H9 (cell line): ENCODE results near the gene PHF24. TPM values are rescaled to one million over a fixed set of nuclear protein-coding genes. Genes with fewer than 3 reads are reported as not detected.

ENCODE experiments used
- DNase-seq: peaks from one replicate; pipeline ENCODE4 v3.0.0-alpha.2; 2017
- H2AFZ ChIP-seq: one replicate; pipeline ENCODE4 v1.6.1; 2013; ENCODE audit warnings: mild to moderate bottlenecking, low read length, control low read depth, moderate library complexity
- H2AK5ac ChIP-seq: 2 replicates; pipeline ENCODE4 v1.6.1; 2013; ENCODE audit warnings: low read length, control low read depth, mixed read lengths; ENCODE audit not compliant: insufficient read length
- H2BK120ac ChIP-seq: one replicate; pipeline ENCODE4 v1.6.1; 2013; ENCODE audit warnings: low read depth, mild to moderate bottlenecking, low read length, control low read depth, inconsistent platforms; ENCODE audit not compliant: poor library complexity, severe bottlenecking
- H2BK12ac ChIP-seq: 2 replicates; pipeline ENCODE4 v1.6.1; 2013; ENCODE audit warnings: low read length, control low read depth, mixed read lengths, low read depth; ENCODE audit not compliant: insufficient read length
- H2BK15ac ChIP-seq: 2 replicates; pipeline ENCODE4 v1.6.1; 2013; ENCODE audit warnings: low read depth, low read length, control low read depth
- H2BK20ac ChIP-seq: one replicate; pipeline ENCODE4 v1.6.1; 2013; ENCODE audit warnings: low read depth, mild to moderate bottlenecking, low read length, control low read depth, inconsistent platforms; ENCODE audit not compliant: poor library complexity, severe bottlenecking
- H2BK5ac ChIP-seq: 2 replicates; pipeline ENCODE4 v1.6.1; 2013; ENCODE audit warnings: low read length, control low read depth, mixed read lengths; ENCODE audit not compliant: insufficient read length
- H3K14ac ChIP-seq: 2 replicates; pipeline ENCODE4 v1.6.1; 2013; ENCODE audit warnings: low read length, control low read depth; ENCODE audit not compliant: insufficient read depth
- H3K18ac ChIP-seq: 2 replicates; pipeline ENCODE4 v1.6.1; 2013; ENCODE audit warnings: low read depth, mild to moderate bottlenecking, mixed read lengths, low read length, control low read depth; ENCODE audit not compliant: insufficient read length
- H3K23ac ChIP-seq: 2 replicates; pipeline ENCODE4 v1.6.1; 2013; ENCODE audit warnings: low read length, control low read depth, mixed read lengths, low read depth; ENCODE audit not compliant: insufficient read length
- H3K23me2 ChIP-seq: 2 replicates; pipeline ENCODE4 v1.6.1; 2013; ENCODE audit warnings: low read depth, mild to moderate bottlenecking, mixed read lengths, low read length, control low read depth; ENCODE audit not compliant: insufficient read length, poor library complexity, severe bottlenecking
- H3K27ac ChIP-seq: 2 replicates; pipeline ENCODE4 v1.5.1; 2013; ENCODE audit warnings: low read length, control low read depth, mixed read lengths, low read depth; ENCODE audit not compliant: insufficient read length
- H3K27me3 ChIP-seq: 2 replicates; pipeline ENCODE4 v1.6.1; 2013; ENCODE audit warnings: low read length, control low read depth, inconsistent platforms; ENCODE audit not compliant: insufficient read depth
- H3K4ac ChIP-seq: 2 replicates; pipeline ENCODE4 v1.6.1; 2013; ENCODE audit warnings: low read depth, mild to moderate bottlenecking, control low read depth, inconsistent platforms, low read length, moderate library complexity
- H3K4me1 ChIP-seq: 2 replicates; pipeline ENCODE4 v1.6.1; 2013; ENCODE audit warnings: low read length, control low read depth, inconsistent platforms; ENCODE audit not compliant: insufficient read depth
- H3K4me2 ChIP-seq: 2 replicates; pipeline ENCODE4 v1.6.1; 2013; ENCODE audit warnings: low read length, control low read depth, mixed read lengths; ENCODE audit not compliant: insufficient read length, insufficient read depth
- H3K56ac ChIP-seq: 2 replicates; pipeline ENCODE4 v1.6.1; 2013; ENCODE audit warnings: low read depth, mild to moderate bottlenecking, mixed read lengths, low read length, control low read depth; ENCODE audit not compliant: insufficient read length
- H3K79me1 ChIP-seq: 2 replicates; pipeline ENCODE4 v1.6.1; 2013; ENCODE audit warnings: low read depth, mild to moderate bottlenecking, moderate library complexity, low read length, control low read depth, inconsistent platforms; ENCODE audit not compliant: insufficient read depth, poor library complexity, severe bottlenecking
- H3K79me2 ChIP-seq: 2 replicates; pipeline ENCODE4 v1.6.1; 2013; ENCODE audit warnings: low read length, control low read depth, inconsistent platforms; ENCODE audit not compliant: insufficient read depth
- H3K9ac ChIP-seq: 2 replicates; pipeline ENCODE4 v1.6.1; 2013; ENCODE audit warnings: low read length, control low read depth, mixed read lengths; ENCODE audit not compliant: insufficient read length; ENCODE audit errors: extremely low read depth
- H3K9me3 ChIP-seq: one replicate; pipeline ENCODE4 v1.6.1; 2013; ENCODE audit warnings: low read depth, low read length, inconsistent platforms; ENCODE audit not compliant: control insufficient read depth
- H3T11ph ChIP-seq: one replicate; pipeline ENCODE4 v1.6.1; 2013; ENCODE audit warnings: mild to moderate bottlenecking, low read length, control low read depth, inconsistent platforms
- H4K20me1 ChIP-seq: one replicate; pipeline ENCODE4 v1.6.1; 2013; ENCODE audit not compliant: control insufficient read depth, insufficient read length, insufficient read depth
- H4K5ac ChIP-seq: 2 replicates; pipeline ENCODE4 v1.6.1; 2013; ENCODE audit warnings: low read depth, mild to moderate bottlenecking, mixed read lengths, low read length, control low read depth; ENCODE audit not compliant: insufficient read length
- H4K8ac ChIP-seq: replicated peaks from 2 replicates; pipeline ENCODE4 v1.6.1; 2013; ENCODE audit warnings: low read length, control low read depth, mixed read lengths, low read depth; ENCODE audit not compliant: insufficient read length
- H4K91ac ChIP-seq: 2 replicates; pipeline ENCODE4 v1.6.1; 2013; ENCODE audit warnings: low read depth, mild to moderate bottlenecking, moderate library complexity, mixed read lengths, low read length, control low read depth; ENCODE audit not compliant: insufficient read length
- H3K27ac Mint-ChIP-seq, 3 experiments: 2 replicates in 2 of 3; 3 replicates in 1 of 3; pipeline ENCODE4 v1.8.0; 2020 to 2021; ENCODE audit warnings: mixed read lengths in 3 of 3, mild to moderate bottlenecking in 1 of 3, moderate library complexity in 1 of 3
- H3K27me3 Mint-ChIP-seq: 2 replicates; pipeline ENCODE4 v1.8.0; 2021; ENCODE audit warnings: low read depth, mild to moderate bottlenecking, moderate library complexity, mixed read lengths
- H3K36me3 Mint-ChIP-seq, 3 experiments: 2 replicates in 2 of 3; 3 replicates in 1 of 3; pipeline ENCODE4 v1.8.0; 2020 to 2021; ENCODE audit warnings: low read depth in 3 of 3, mixed read lengths in 3 of 3; ENCODE audit not compliant: insufficient read depth in 1 of 3
- H3K4me1 Mint-ChIP-seq, 2 experiments: 2 replicates each; pipeline ENCODE4 v1.8.0; 2020; ENCODE audit warnings: mixed read lengths in 2 of 2
- H3K4me3 Mint-ChIP-seq, 2 experiments: 2 replicates in 1 of 2; 3 replicates in 1 of 2; pipeline ENCODE4 v1.8.0; 2020 to 2021; ENCODE audit warnings: mild to moderate bottlenecking in 2 of 2, mixed read lengths in 2 of 2, moderate library complexity in 1 of 2
- H3K9me3 Mint-ChIP-seq, 2 experiments: 2 replicates in 1 of 2; 3 replicates in 1 of 2; pipeline ENCODE4 v1.8.0; 2020; ENCODE audit warnings: mild to moderate bottlenecking in 2 of 2, mixed read lengths in 2 of 2, moderate library complexity in 1 of 2
- CTCF ChIP-seq: fragments of 200-600 bp; sonication (generic); conservative IDR thresholded peaks from 3 replicates; pipeline ENCODE4 v1.8.0; 2021; ENCODE audit warnings: antibody characterized with exemption, mild to moderate bottlenecking
- WGBS: extraction: QIAGEN DNeasy Blood & Tissue Kit; methylation state at CpG from one replicate; pipeline ENCODE4 v1.1.7; 2013; ENCODE audit warnings: missing lambda C conversion rate, low lambda C conversion rate, mixed read lengths; ENCODE audit not compliant: insufficient read length; ENCODE audit errors: extremely low coverage; 5-methylcytosine and 5-hydroxymethylcytosine counted together
- total RNA-seq: library from RNA; stranded (reverse); gene quantifications from 2 replicates; pipeline ENCODE4 v1.2.1, GENCODE V29; 2021

PHF24 gene
- total RNA-seq, 1 experiment from 2014 or later = 0.24 TPM

- H3K23me2 ChIP-seq = no peaks in the 10 kb centered on the region
- no peak overlapping the region for H3K4ac ChIP-seq
- no peak for DNase-seq
- no peak overlapping the region; a peak in 1 of 7 replicates for H3K27ac Mint-ChIP-seq
- H2BK20ac ChIP-seq = no peak overlapping the region
- no peaks in the 10 kb centered on the region for H3K9me3 Mint-ChIP-seq
- no peak overlapping the region for H2BK5ac ChIP-seq
- no peak overlapping the region for H3K27ac ChIP-seq
- H2AFZ ChIP-seq = no peak overlapping the region
- peaks cover 2% of the 10 kb centered on the region; the same call in 1 of the 2 replicates for H3K4me1 ChIP-seq
- H2BK120ac ChIP-seq = no peak overlapping the region
- peaks cover 13% of the 10 kb centered on the region for H3K27me3 Mint-ChIP-seq
- H3K4me2 ChIP-seq = no peak overlapping the region
- H3T11ph ChIP-seq = no peak overlapping the region
- H2BK15ac ChIP-seq = no peak overlapping the region
- H3K4me1 Mint-ChIP-seq = peaks cover 11% of the 10 kb centered on the region in 2 experiments
- no peaks in the 10 kb centered on the region for H3K27me3 ChIP-seq
- H3K56ac ChIP-seq = no peak overlapping the region
- no peak overlapping the region for H3K9ac ChIP-seq
- H3K36me3 Mint-ChIP-seq = no peaks in the 10 kb centered on the region
- H4K8ac ChIP-seq = no peak overlapping the region
- H3K9me3 ChIP-seq = no peaks in the 10 kb centered on the region
- no peaks in the 10 kb centered on the region for H3K79me2 ChIP-seq
- no peak for TF ChIP-seq CTCF
- H4K20me1 ChIP-seq = no peaks in the 10 kb centered on the region
- H3K23ac ChIP-seq = no peak overlapping the region
- H2BK12ac ChIP-seq = no peak overlapping the region
- H3K18ac ChIP-seq = no peak overlapping the region
- H4K5ac ChIP-seq = no peak overlapping the region
- no peak overlapping the region for H4K91ac ChIP-seq
- no peak overlapping the region for H2AK5ac ChIP-seq
- H3K79me1 ChIP-seq = no peaks in the 10 kb centered on the region
- WGBS = no CpG with 5 or more reads among the region's 11 CpGs
- H3K14ac ChIP-seq = no peak overlapping the region
- H3K4me3 Mint-ChIP-seq = no peak overlapping the region
Measured at GRCh38 chr9:34976992-34977391, 18.9 kb downstream of the PHF24 start.
